GM12864 (cell line): ENCODE results near the gene ANKS1B.

Source experiments
- DNase-seq: peaks from one replicate; pipeline ENCODE4 v3.0.0-alpha.2; 2011; ENCODE audit warnings: low read depth
- H3K4me3 ChIP-seq: 2 replicates; pipeline ENCODE4 v1.5.1; 2011; ENCODE audit warnings: mild to moderate bottlenecking, low read depth, low read length, control low read depth
- CTCF ChIP-seq: IDR thresholded peaks from 2 replicates; pipeline ENCODE4 v1.5.1; 2011; ENCODE audit warnings: low read depth, mild to moderate bottlenecking, moderate library complexity, low read length, control low read depth, inconsistent platforms; ENCODE audit errors: missing control alignments

Gene ANKS1B

GRCh38 chr12:99431203-99431602, 553.5 kb downstream of the ANKS1B start:
- no peak for DNase-seq
- TF ChIP-seq CTCF = no peak
- H3K4me3 ChIP-seq = no peak overlapping the region

- DNase-seq = no peak
- H3K4me3 ChIP-seq = no peak overlapping the region
- TF ChIP-seq CTCF = no peak
These were observed 557.6 kb downstream of the ANKS1B start for GRCh38 chr12:99427104-99427503.

- no peak for TF ChIP-seq CTCF
- no peak for DNase-seq
- no peak overlapping the region for H3K4me3 ChIP-seq
These were observed 566.4 kb downstream of the ANKS1B start for GRCh38 chr12:99418379-99418778.

GRCh38 chr12:99413751-99414150, 571.0 kb downstream of the ANKS1B start:
- TF ChIP-seq CTCF = no peak
- no peak overlapping the region for H3K4me3 ChIP-seq
- no peak for DNase-seq

GRCh38 chr12:99393763-99394162, 591.0 kb downstream of the ANKS1B start:
- no peak for DNase-seq
- TF ChIP-seq CTCF = no peak
- no peak overlapping the region for H3K4me3 ChIP-seq

- no peak overlapping the region for H3K4me3 ChIP-seq
- TF ChIP-seq CTCF = no peak
- no peak for DNase-seq
These were observed 592.5 kb downstream of the ANKS1B start for GRCh38 chr12:99392091-99392850.

- TF ChIP-seq CTCF = peak; percentile 63
- no peak overlapping the region for H3K4me3 ChIP-seq
- no peak for DNase-seq
These were observed 594.0 kb downstream of the ANKS1B start for GRCh38 chr12:99390707-99391106.
